ENCODE data around the gene EDIL3. TPM values are rescaled to one million over a fixed set of nuclear protein-coding genes. Genes with fewer than 3 reads are reported as not detected.

Gene EDIL3
- total RNA-seq, 2 donors from 2014 or later = 2.2 to 17.5 TPM

DNA sequence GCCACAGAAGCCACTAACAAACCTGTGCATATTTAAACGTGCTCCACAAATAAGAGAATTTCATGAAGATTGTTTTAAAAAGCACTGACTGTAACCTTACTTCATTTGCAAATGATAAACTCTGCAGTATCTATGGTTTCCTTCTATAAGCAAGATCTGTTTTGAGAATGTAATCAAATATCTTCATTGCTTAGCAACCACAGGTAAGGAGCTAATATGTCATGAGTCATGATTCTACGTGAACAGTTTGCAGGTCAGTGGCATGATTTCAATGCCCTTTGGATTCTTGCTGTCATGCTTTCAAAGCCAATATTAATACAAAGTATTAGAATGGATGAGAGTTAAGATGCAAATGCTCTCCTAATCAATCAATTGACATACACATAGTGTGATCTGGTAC lies 325.0 kb downstream of the EDIL3 start:
- no peak overlapping the region for H3K9ac ChIP-seq (ENCODE audit: extremely low read depth, low read length, poor library complexity, severe bottlenecking)
- WGBS, 2 experiments (ENCODE audit: insufficient coverage in 1 of 2, insufficient read length in 1 of 2) = 92 to 100% methylated on average over 2 of the region's 2 CpGs
- no peaks in the 10 kb centered on the region for H3K4me1 Mint-ChIP-seq
- no peaks in the 10 kb centered on the region for H3K9me3 Mint-ChIP-seq
- TF ChIP-seq CTCF (conservative IDR thresholded peaks at IDR 0.05) = no peak
- DNase-seq = no peak
- no peaks in the 10 kb centered on the region for H3K4me1 ChIP-seq (ENCODE audit: control insufficient read depth, insufficient read depth, low read length)
- no peaks in the 10 kb centered on the region for H3K27me3 Mint-ChIP-seq (ENCODE audit: insufficient read depth)
- H3K27ac Mint-ChIP-seq = no peak overlapping the region
- H3K36me3 Mint-ChIP-seq (ENCODE audit: low read depth) = no peaks in the 10 kb centered on the region
- no peak overlapping the region for H3K27ac ChIP-seq (ENCODE audit: low read depth, low read length)
- H3K36me3 ChIP-seq (ENCODE audit: control insufficient read depth, insufficient read depth, low read length) = no peaks in the 10 kb centered on the region
- H3K4me3 ChIP-seq (ENCODE audit: low read length) = no peak overlapping the region
- H3K27me3 ChIP-seq (ENCODE audit: control insufficient read depth, insufficient read depth, low read length, poor library complexity, severe bottlenecking) = no peaks in the 10 kb centered on the region
- H3K9me3 ChIP-seq (ENCODE audit: control insufficient read depth, low read length) = no peaks in the 10 kb centered on the region
- no peak overlapping the region for H3K4me3 Mint-ChIP-seq

GRCh38 chr5:84058561-84058960 lies 326.1 kb downstream of the EDIL3 start:
- no peak for TF ChIP-seq CTCF (conservative IDR thresholded peaks at IDR 0.05)
- Mint-ChIP-seq H3K27me3 (ENCODE audit: insufficient read depth) (no peaks in the 10 kb centered on the region), H3K9me3 (no peaks in the 10 kb centered on the region), H3K4me3 (no peak overlapping the region), H3K4me1 (no peaks in the 10 kb centered on the region), H3K36me3 (ENCODE audit: low read depth) (no peaks in the 10 kb centered on the region), H3K27ac (no peak overlapping the region)
- no peak for DNase-seq
- H3K36me3 ChIP-seq (ENCODE audit: control insufficient read depth, insufficient read depth, low read length) = no peaks in the 10 kb centered on the region
- no peaks in the 10 kb centered on the region for H3K9me3 ChIP-seq (ENCODE audit: control insufficient read depth, low read length)
- H3K9ac ChIP-seq (ENCODE audit: extremely low read depth, low read length, poor library complexity, severe bottlenecking) = no peak overlapping the region
- no peak overlapping the region for H3K4me3 ChIP-seq (ENCODE audit: low read length)
- 50% methylated on average over 2 of the region's 2 CpGs; no CpG with 5 or more reads in 1 of the 2 experiments for WGBS, 2 experiments (ENCODE audit: insufficient coverage in 1 of 2, insufficient read length in 1 of 2)
- no peak overlapping the region for H3K27ac ChIP-seq (ENCODE audit: low read depth, low read length)
- no peaks in the 10 kb centered on the region for H3K4me1 ChIP-seq (ENCODE audit: control insufficient read depth, insufficient read depth, low read length)
- no peaks in the 10 kb centered on the region for H3K27me3 ChIP-seq (ENCODE audit: control insufficient read depth, insufficient read depth, low read length, poor library complexity, severe bottlenecking)

- no peaks in the 10 kb centered on the region for H3K4me1 ChIP-seq (ENCODE audit: control insufficient read depth, insufficient read depth, low read length)
- Mint-ChIP-seq H3K27ac (no peak overlapping the region), H3K4me1 (no peaks in the 10 kb centered on the region), H3K27me3 (ENCODE audit: insufficient read depth) (no peaks in the 10 kb centered on the region), H3K9me3 (peaks cover 4% of the 10 kb centered on the region), H3K4me3 (no peak overlapping the region), H3K36me3 (ENCODE audit: low read depth) (no peaks in the 10 kb centered on the region)
- WGBS, 2 experiments (ENCODE audit: insufficient coverage in 1 of 2, insufficient read length in 1 of 2) = 96% methylated on average over 2 of the region's 2 CpGs; no CpG with 5 or more reads in 1 of the 2 experiments
- H3K36me3 ChIP-seq (ENCODE audit: control insufficient read depth, insufficient read depth, low read length) = no peaks in the 10 kb centered on the region
- H3K4me3 ChIP-seq (ENCODE audit: low read length) = no peak overlapping the region
- no peak for TF ChIP-seq CTCF (conservative IDR thresholded peaks at IDR 0.05)
- H3K9ac ChIP-seq (ENCODE audit: extremely low read depth, low read length, poor library complexity, severe bottlenecking) = no peak overlapping the region
- H3K27ac ChIP-seq (ENCODE audit: low read depth, low read length) = no peak overlapping the region
- no peaks in the 10 kb centered on the region for H3K9me3 ChIP-seq (ENCODE audit: control insufficient read depth, low read length)
- DNase-seq = no peak
- no peaks in the 10 kb centered on the region for H3K27me3 ChIP-seq (ENCODE audit: control insufficient read depth, insufficient read depth, low read length, poor library complexity, severe bottlenecking)
Measured at GRCh38 chr5:84057211-84057610, 327.5 kb downstream of the EDIL3 start.

Measured in endodermal cell (in vitro differentiated cells).